DOHH2 (cell line): Measurements from ENCODE around the gene PPM1N.

ENCODE experiments used
- EZH2phosphoT487 ChIP-seq: fragments of 200-600 bp; sonication (generic); IDR thresholded peaks from 2 replicates; pipeline ENCODE4 v1.6.1; 2017; ENCODE audit warnings: borderline replicate concordance, mild to moderate bottlenecking, antibody characterized with exemption, low read length, moderate library complexity, mixed read lengths
- TF ChIP-seq, protein P1 (sequence below): fragments of 200-600 bp; sonication (generic); IDR thresholded peaks from one replicate; pipeline ENCODE4 v1.5.1; 2014; ENCODE audit warnings: antibody characterized with exemption, mild to moderate bottlenecking, low read depth, low read length; ENCODE audit not compliant: poor library complexity, severe bottlenecking

DNA sequence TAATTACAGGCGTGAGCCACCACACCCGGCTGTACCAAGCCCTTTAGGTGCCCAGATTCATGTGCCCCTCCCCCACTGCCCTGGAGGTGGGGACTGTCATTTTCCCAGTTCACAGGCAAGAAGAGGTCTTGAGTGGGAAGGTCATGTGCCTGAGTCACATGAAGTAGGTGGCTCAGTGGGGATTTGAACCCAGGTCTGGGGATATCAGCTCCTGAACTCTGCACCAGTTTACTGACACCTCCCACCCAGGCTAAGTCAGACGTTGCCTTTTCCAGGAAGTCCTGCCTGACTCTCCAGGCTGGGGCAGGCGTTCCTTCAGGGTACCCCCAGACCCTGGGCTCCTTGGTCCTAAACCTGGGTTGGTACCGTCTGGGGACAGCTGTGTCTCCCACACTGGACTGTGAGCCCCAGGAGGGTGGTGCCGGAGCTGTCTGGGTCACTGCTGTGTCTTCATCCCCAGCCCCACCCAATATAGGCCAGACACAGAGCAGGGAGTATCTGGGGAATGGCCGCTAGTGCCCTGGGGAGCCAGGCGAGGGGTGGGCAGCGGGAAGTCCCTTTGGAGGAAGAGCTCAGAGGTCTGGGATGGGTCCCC lies 17.7 kb downstream of the PPM1N start:
- TF ChIP-seq EZH2phosphoT487: no peak
- TF ChIP-seq, protein P1, sequence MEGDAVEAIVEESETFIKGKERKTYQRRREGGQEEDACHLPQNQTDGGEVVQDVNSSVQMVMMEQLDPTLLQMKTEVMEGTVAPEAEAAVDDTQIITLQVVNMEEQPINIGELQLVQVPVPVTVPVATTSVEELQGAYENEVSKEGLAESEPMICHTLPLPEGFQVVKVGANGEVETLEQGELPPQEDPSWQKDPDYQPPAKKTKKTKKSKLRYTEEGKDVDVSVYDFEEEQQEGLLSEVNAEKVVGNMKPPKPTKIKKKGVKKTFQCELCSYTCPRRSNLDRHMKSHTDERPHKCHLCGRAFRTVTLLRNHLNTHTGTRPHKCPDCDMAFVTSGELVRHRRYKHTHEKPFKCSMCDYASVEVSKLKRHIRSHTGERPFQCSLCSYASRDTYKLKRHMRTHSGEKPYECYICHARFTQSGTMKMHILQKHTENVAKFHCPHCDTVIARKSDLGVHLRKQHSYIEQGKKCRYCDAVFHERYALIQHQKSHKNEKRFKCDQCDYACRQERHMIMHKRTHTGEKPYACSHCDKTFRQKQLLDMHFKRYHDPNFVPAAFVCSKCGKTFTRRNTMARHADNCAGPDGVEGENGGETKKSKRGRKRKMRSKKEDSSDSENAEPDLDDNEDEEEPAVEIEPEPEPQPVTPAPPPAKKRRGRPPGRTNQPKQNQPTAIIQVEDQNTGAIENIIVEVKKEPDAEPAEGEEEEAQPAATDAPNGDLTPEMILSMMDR: no peak
